ENCODE data around the gene CNDP2. TPM values are rescaled to one million over a fixed set of nuclear protein-coding genes. Genes with fewer than 3 reads are reported as not detected.
"Not testable (repeated sequence)": the region's sequence is repeated elsewhere in the genome, so short reads cannot be mapped to it uniquely, and the experiment has no call there.

Gene CNDP2
- total RNA-seq, 1 experiment from 2014 or later = 161 TPM

DNA sequence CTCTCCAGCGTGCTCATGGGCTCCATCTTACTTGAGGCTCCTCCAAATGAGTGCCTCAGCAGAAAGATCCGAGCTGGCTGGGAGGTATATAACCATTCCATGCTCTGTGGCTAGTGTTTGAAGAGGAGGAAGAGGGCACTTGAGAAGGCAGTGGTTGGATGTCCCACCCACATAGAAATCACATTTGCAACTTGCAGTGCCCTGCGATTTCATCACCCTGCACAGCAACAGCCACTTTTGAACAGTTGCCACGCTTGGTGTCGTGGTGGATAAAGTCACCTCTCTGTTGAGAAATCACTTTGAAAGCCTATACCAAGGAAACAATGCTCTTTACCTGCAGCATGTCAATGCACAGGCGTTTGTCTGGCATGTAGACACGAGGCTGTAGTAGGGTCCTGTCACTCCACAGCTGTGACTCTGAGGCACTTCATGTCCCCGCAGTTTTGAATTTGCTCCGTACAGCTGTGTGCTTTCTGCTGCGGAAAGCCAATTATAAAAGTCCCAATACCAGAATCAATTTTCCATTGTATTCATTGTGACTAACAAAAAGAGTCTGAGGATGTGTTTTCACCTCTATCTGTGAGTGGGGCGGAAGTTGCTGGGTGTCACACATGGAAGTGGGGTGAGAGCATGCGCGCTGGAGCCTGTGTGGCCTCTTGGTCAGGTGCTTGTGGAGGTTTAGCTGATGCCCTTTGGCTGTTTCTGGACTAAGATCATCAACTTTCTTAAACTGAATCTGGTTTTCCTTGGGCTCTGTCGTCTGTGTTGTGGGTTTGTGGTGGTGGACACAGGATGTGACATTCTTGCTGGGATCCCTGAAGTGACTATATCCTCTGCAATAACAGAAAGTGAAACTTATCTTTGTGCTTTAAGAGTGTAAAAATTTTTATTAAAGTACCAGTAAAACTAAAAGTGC is 2.8 kb downstream of the CNDP2 start:
- H3K9me3 ChIP-seq (ENCODE audit: insufficient read depth, low read depth) = no peaks in the 10 kb centered on the region
- H2AFZ ChIP-seq = no peak overlapping the region
- H3K9me2 ChIP-seq (ENCODE audit: insufficient read depth) = no peaks in the 10 kb centered on the region
- POLR2A ChIA-PET (ENCODE audit: unreplicated experiment) = no interaction called here
- H3K4me2 ChIP-seq = peak overlapping the region; percentile 15; the same call in 1 of the 2 replicates
- H4K20me1 ChIP-seq (ENCODE audit: insufficient read depth) = no peaks in the 10 kb centered on the region
- no peak for TF ChIP-seq EZH2 (IDR thresholded peaks at IDR 0.05; ENCODE audit: low read depth)
- TF ChIP-seq, protein P1, sequence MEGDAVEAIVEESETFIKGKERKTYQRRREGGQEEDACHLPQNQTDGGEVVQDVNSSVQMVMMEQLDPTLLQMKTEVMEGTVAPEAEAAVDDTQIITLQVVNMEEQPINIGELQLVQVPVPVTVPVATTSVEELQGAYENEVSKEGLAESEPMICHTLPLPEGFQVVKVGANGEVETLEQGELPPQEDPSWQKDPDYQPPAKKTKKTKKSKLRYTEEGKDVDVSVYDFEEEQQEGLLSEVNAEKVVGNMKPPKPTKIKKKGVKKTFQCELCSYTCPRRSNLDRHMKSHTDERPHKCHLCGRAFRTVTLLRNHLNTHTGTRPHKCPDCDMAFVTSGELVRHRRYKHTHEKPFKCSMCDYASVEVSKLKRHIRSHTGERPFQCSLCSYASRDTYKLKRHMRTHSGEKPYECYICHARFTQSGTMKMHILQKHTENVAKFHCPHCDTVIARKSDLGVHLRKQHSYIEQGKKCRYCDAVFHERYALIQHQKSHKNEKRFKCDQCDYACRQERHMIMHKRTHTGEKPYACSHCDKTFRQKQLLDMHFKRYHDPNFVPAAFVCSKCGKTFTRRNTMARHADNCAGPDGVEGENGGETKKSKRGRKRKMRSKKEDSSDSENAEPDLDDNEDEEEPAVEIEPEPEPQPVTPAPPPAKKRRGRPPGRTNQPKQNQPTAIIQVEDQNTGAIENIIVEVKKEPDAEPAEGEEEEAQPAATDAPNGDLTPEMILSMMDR (conservative IDR thresholded peaks at IDR 0.05) = no peak
- H3K27ac ChIP-seq = no peak overlapping the region
- H3K79me2 ChIP-seq (ENCODE audit: low read depth) = peaks cover 31% of the 10 kb centered on the region
- H3K27me3 ChIP-seq (ENCODE audit: insufficient read depth, low read depth) = no peaks in the 10 kb centered on the region
- intact Hi-C loops (cut with micrococcal nuclease; ENCODE audit: unreplicated experiment) = loop anchor here (2.0 to 5.0 kb wide), 3 partner anchors 44 to 302 kb away; partner anchors contain the start of gene CYB5A
- H3K4me1 ChIP-seq (replicated peaks; ENCODE audit: insufficient read depth) = peaks cover 8% of the 10 kb centered on the region
- BruUV-seq (replicated peaks) = TSS peak; percentile 62
- no peak overlapping the region for H3K4me3 ChIP-seq
- DNase-seq = peak in 1 of 2 experiments; percentile 11
- CTCF ChIA-PET = no interaction called here
- H3K36me3 ChIP-seq (ENCODE audit: low read depth) = 0 out of 2 replicates have a peak, but pooled peaks cover 14% of the 10 kb centered on the region
- H3F3A ChIP-seq (ENCODE audit: insufficient read depth, low read depth) = no peaks in the 10 kb centered on the region

DNA sequence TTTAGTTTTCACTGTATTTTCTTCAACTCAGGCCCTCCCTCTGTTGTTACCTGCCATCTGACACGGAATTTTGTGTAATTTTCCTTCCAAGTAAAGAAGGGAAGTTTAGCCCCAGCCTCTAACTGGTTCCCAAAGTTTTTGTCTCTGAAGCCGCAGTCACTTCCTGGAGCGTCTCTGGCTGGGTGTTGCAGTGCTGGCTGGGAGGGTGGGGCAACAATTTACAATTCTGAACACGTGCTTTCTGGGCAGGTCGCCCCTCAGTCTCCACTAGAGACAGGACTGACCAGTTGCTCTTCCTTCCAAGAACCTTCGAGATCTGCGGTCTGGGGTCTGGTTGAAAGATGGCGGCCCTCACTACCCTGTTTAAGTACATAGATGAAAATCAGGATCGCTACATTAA is 3.5 kb downstream of the CNDP2 start:
- peak; percentile 43 to 75 for DNase-seq

GRCh38 chr18:74500372-74500771 is 4.2 kb downstream of the CNDP2 start:
- Histone ChIP-seq H3K4me3 (no peak overlapping the region), H4K20me1 (ENCODE audit: insufficient read depth) (0 out of 2 replicates have a peak, but pooled peaks cover 3% of the 10 kb centered on the region), H3K27ac (no peak overlapping the region), H3K4me2 (no peak overlapping the region), H3K9me3 (ENCODE audit: insufficient read depth, low read depth) (no peaks in the 10 kb centered on the region), H3K79me2 (ENCODE audit: low read depth) (peaks cover 31% of the 10 kb centered on the region), H3K36me3 (ENCODE audit: low read depth) (0 out of 2 replicates have a peak, but pooled peaks cover 14% of the 10 kb centered on the region), H2AFZ (no peak overlapping the region), H3K27me3 (ENCODE audit: insufficient read depth, low read depth) (no peaks in the 10 kb centered on the region), H3F3A (ENCODE audit: insufficient read depth, low read depth) (no peaks in the 10 kb centered on the region), H3K4me1 (replicated peaks; ENCODE audit: insufficient read depth) (peaks cover 8% of the 10 kb centered on the region), H3K9me2 (ENCODE audit: insufficient read depth) (no peaks in the 10 kb centered on the region)
- ChIA-PET POLR2A (ENCODE audit: unreplicated experiment) (no interaction called here), CTCF (no interaction called here)
- TF ChIP-seq, protein P1 (conservative IDR thresholded peaks at IDR 0.05) = no peak
- TF ChIP-seq EZH2 (IDR thresholded peaks at IDR 0.05; ENCODE audit: low read depth) = no peak
- no peak for DNase-seq
- intact Hi-C loops (cut with micrococcal nuclease; ENCODE audit: unreplicated experiment) = no loop called here
- BruUV-seq (replicated peaks) = no TSS peak

More for the DNA sequence above, 3.5 kb downstream of the CNDP2 start:
- no peaks in the 10 kb centered on the region for H3K9me3 ChIP-seq (ENCODE audit: insufficient read depth, low read depth)
- no peak overlapping the region for H3K27ac ChIP-seq
- H3K4me1 ChIP-seq (replicated peaks; ENCODE audit: insufficient read depth) = peaks cover 8% of the 10 kb centered on the region
- no peaks in the 10 kb centered on the region for H3K27me3 ChIP-seq (ENCODE audit: insufficient read depth, low read depth)
- H4K20me1 ChIP-seq (ENCODE audit: insufficient read depth) = 0 out of 2 replicates have a peak, but pooled peaks cover 2% of the 10 kb centered on the region
- ChIA-PET CTCF (no interaction called here), POLR2A (ENCODE audit: unreplicated experiment) (no interaction called here)
- intact Hi-C loops (cut with micrococcal nuclease; ENCODE audit: unreplicated experiment) = loop anchor here (2.0 to 5.0 kb wide), 3 partner anchors 43 to 302 kb away; partner anchors contain the start of gene CYB5A
- no TSS peak for BruUV-seq (replicated peaks)
- H3K4me2 ChIP-seq = peak overlapping the region; percentile 15; the same call in 1 of the 2 replicates
- H3K79me2 ChIP-seq (ENCODE audit: low read depth) = peaks cover 31% of the 10 kb centered on the region
- H3K4me3 ChIP-seq = no peak overlapping the region
- 0 out of 2 replicates have a peak, but pooled peaks cover 14% of the 10 kb centered on the region for H3K36me3 ChIP-seq (ENCODE audit: low read depth)
- H3F3A ChIP-seq (ENCODE audit: insufficient read depth, low read depth) = no peaks in the 10 kb centered on the region
- TF ChIP-seq EZH2 (IDR thresholded peaks at IDR 0.05; ENCODE audit: low read depth) = no peak
- TF ChIP-seq, protein P1 (conservative IDR thresholded peaks at IDR 0.05) = no peak
- H3K9me2 ChIP-seq (ENCODE audit: insufficient read depth) = no peaks in the 10 kb centered on the region
- no peak overlapping the region for H2AFZ ChIP-seq

DNA sequence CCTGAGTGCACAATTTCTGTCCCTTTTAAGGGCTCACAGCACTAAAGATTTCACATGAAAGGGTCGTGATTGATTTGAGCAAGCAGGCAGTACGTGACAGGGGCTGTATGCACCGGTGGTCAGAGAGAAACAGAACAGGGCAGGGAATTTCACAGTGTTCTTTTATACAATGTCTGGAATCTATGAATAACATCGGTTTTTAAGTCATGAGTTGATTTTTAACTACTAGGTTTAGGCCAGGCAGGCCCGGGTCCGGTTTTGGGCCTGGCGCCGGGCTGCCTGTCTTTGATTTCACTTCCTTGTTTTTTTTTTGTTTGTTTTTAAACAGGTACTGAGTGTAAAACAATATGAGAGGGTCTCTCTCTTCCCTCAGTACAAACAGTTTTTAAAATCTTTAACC is 4.6 kb downstream of the CNDP2 start:
- H3K9me3 ChIP-seq (ENCODE audit: insufficient read depth, low read depth); H2AFZ ChIP-seq; BruUV-seq (replicated peaks); H3K27me3 ChIP-seq (ENCODE audit: insufficient read depth, low read depth); H3F3A ChIP-seq (ENCODE audit: insufficient read depth, low read depth); H4K20me1 ChIP-seq (ENCODE audit: insufficient read depth); H3K27ac ChIP-seq; intact Hi-C loops (cut with micrococcal nuclease; ENCODE audit: unreplicated experiment); CTCF ChIA-PET; H3K4me2 ChIP-seq; POLR2A ChIA-PET (ENCODE audit: unreplicated experiment); H3K9me2 ChIP-seq (ENCODE audit: insufficient read depth); DNase-seq; H3K4me1 ChIP-seq (replicated peaks; ENCODE audit: insufficient read depth); H3K4me3 ChIP-seq: not testable (repeated sequence)
- Histone ChIP-seq H3K79me2 (ENCODE audit: low read depth) (peaks cover 31% of the 10 kb centered on the region), H3K36me3 (ENCODE audit: low read depth) (0 out of 2 replicates have a peak, but pooled peaks cover 14% of the 10 kb centered on the region)
